ENCODE data around the gene TBCK.
A peak's percentile ranks its signal among the peaks of the same experiment; 100 is the strongest.

DNA sequence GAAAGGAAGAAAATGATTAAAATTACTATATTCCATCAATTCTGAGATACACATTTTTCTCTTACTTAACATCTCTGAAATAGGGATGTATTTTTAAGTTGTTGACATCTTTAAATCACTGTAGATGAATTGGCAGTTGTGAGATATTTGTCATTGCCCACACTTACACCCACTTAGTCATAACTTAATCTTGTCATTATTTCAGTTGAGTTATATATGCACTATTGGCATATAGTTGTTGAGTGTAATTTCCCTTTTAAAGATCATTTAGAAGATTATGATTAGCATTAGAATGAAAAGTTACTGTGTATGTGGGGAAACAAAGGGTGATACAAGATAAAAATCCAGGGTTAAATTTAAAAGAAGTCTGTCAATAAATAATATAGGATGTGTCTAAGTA lies 2.5 kb upstream of the TBCK start:
- 0 out of 4 replicates have a peak, but pooled peaks of 1 of the 2 experiments have one; percentile 0 for TF ChIP-seq POLR2A (IDR thresholded peaks at IDR 0.05; ENCODE audit: insufficient read depth in 1 of 2, low read depth in 2 of 2, low read length in 2 of 2)
- TF ChIP-seq, protein P1, sequence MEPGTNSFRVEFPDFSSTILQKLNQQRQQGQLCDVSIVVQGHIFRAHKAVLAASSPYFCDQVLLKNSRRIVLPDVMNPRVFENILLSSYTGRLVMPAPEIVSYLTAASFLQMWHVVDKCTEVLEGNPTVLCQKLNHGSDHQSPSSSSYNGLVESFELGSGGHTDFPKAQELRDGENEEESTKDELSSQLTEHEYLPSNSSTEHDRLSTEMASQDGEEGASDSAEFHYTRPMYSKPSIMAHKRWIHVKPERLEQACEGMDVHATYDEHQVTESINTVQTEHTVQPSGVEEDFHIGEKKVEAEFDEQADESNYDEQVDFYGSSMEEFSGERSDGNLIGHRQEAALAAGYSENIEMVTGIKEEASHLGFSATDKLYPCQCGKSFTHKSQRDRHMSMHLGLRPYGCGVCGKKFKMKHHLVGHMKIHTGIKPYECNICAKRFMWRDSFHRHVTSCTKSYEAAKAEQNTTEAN (CRISPR knock-in tag; conservative IDR thresholded peaks at IDR 0.05) = no peak
- TF ChIP-seq POGZ (CRISPR knock-in tag; IDR thresholded peaks at IDR 0.05) = no peak
- TF ChIP-seq RBM22 (optimal IDR thresholded peaks at IDR 0.05; ENCODE audit: low read length) = no peak
- no peak for TF ChIP-seq NR2C2 (CRISPR knock-in tag; IDR thresholded peaks at IDR 0.05; ENCODE audit: borderline replicate concordance)
- TF ChIP-seq NCOA2 (CRISPR knock-in tag; IDR thresholded peaks at IDR 0.05) = no peak
- TF ChIP-seq YY1 (IDR thresholded peaks at IDR 0.05; ENCODE audit: insufficient read depth, insufficient replicate concordance, low read depth, low read length) = no peak
- no peak for TF ChIP-seq TBL1XR1 (IDR thresholded peaks at IDR 0.05; ENCODE audit: borderline replicate concordance, low read length, partially characterized antibody)
